ACHN (cell line): ENCODE results near the gene AP3B2.
"Not testable (repeated sequence)": the region's sequence is repeated elsewhere in the genome, so short reads cannot be mapped to it uniquely, and the experiment has no call there.

Source experiments
- DNase-seq: peaks from one replicate; pipeline ENCODE4 v3.0.0-alpha.2; 2015
- in situ Hi-C: cut with HindIII; loops from 2 replicates; pipeline ENCODE4 v1.10.0; 2017; ENCODE audit warnings: low sequenced_read_pairs, low pct_ligation_motif_present, low pct_unique_long_range_greater_than_20kb

Gene AP3B2

GRCh38 chr15:82653483-82654168 is 56.0 kb downstream of the AP3B2 start:
- DNase-seq: no peak
- in situ Hi-C loops: no loop called here

GRCh38 chr15:82651708-82652107 is 58.0 kb downstream of the AP3B2 start:
- in situ Hi-C loops: no loop called here
- no peak for DNase-seq

GRCh38 chr15:82650046-82650670 is 59.5 kb downstream of the AP3B2 start:
- DNase-seq: no peak
- in situ Hi-C loops: no loop called here

- in situ Hi-C loops: no loop called here
- DNase-seq: no peak
These were observed 60.3 kb downstream of the AP3B2 start for GRCh38 chr15:82649226-82649999.

- DNase-seq: no peak
- in situ Hi-C loops: no loop called here
These were observed 61.2 kb downstream of the AP3B2 start for GRCh38 chr15:82648257-82649103.

GRCh38 chr15:82647835-82648256 is 61.8 kb downstream of the AP3B2 start:
- in situ Hi-C loops: no loop called here

GRCh38 chr15:82647045-82647834 is 62.4 kb downstream of the AP3B2 start, which contains the start of gene CPEB1:
CPEB1 (minus strand) TSS chr15:82647363; CDS start chr15:82628459, 18,904 bp downstream.
- in situ Hi-C loops: no loop called here
- DNase-seq: peak; percentile 28

More at GRCh38 chr15:82647835-82648256, 61.8 kb downstream of the AP3B2 start:
- DNase-seq: no peak

- in situ Hi-C loops: no loop called here
- DNase-seq: no peak
These were observed 63.2 kb downstream of the AP3B2 start for GRCh38 chr15:82646250-82647044.

GRCh38 chr15:82644967-82645852 is 64.5 kb downstream of the AP3B2 start:
- DNase-seq, in situ Hi-C loops: not testable (repeated sequence)

GRCh38 chr15:82643992-82644391 is 65.7 kb downstream of the AP3B2 start:
- in situ Hi-C loops: no loop called here
- no peak for DNase-seq

- in situ Hi-C loops: no loop called here
These were observed 67.0 kb downstream of the AP3B2 start for GRCh38 chr15:82642656-82643055.

GRCh38 chr15:82641129-82641798 is 68.4 kb downstream of the AP3B2 start:
- in situ Hi-C loops: no loop called here
- DNase-seq: no peak

More at GRCh38 chr15:82642656-82643055, 67.0 kb downstream of the AP3B2 start:
- DNase-seq: no peak

GRCh38 chr15:82640672-82641071 is 69.0 kb downstream of the AP3B2 start:
- in situ Hi-C loops: no loop called here
- no peak for DNase-seq

- in situ Hi-C loops: no loop called here
These were observed 73.9 kb downstream of the AP3B2 start for GRCh38 chr15:82635798-82636197.

GRCh38 chr15:82630033-82630432 is 79.6 kb downstream of the AP3B2 start:
- in situ Hi-C loops: no loop called here

More at GRCh38 chr15:82635798-82636197, 73.9 kb downstream of the AP3B2 start:
- no peak for DNase-seq

GRCh38 chr15:82625136-82625535 is 84.5 kb downstream of the AP3B2 start:
- in situ Hi-C loops: no loop called here
- DNase-seq: no peak

More at GRCh38 chr15:82630033-82630432, 79.6 kb downstream of the AP3B2 start:
- no peak for DNase-seq
